ENCODE measurements around the gene VPS37B. TPM values are rescaled to one million over a fixed set of nuclear protein-coding genes. Genes with fewer than 3 reads are reported as not detected.

The VPS37B gene
- polyA plus RNA-seq, 1 experiment: 18.1 TPM

DNA sequence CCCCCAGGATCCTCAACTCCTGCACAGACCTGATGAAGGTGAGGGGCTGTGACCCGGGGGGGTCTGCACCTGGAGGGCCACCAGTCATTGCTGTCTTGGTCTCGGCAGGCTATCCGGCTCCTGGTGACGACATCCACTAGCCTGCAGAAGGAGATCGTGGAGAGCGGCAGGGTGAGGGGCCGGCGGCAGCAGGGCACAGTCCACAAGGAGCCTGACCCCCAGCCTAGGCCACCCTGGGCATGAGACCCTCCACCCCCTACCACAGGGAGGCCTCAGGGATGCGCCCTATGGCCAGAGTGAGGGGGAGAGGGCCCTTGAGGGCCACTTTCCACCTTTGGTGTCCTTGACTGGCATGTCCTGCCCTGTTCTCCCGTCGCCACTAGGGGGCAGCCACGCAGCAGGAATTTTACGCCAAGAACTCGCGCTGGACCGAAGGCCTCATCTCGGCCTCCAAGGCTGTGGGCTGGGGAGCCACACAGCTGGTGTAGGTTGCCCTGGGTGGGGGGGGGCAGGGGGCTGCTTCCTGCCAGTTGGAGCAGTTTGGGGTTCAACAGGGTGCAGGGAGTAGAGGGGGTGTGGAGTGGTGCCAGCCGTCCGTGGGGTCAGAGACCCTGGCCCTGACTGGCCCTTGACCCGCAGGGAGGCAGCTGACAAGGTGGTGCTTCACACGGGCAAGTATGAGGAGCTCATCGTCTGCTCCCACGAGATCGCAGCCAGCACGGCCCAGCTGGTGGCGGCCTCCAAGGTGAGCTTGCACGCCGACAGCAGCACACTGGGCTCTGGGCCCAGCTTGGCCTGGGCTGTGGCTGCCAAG, 35.7 kb downstream of the VPS37B start:
- POLR2A ChIA-PET: no interaction called here
- H3K36me3 ChIP-seq (ENCODE audit: control insufficient read depth, insufficient read depth, low read length): peaks cover 7% of the 10 kb centered on the region
- no peak for DNase-seq (ENCODE audit: low read depth)
- CTCF ChIA-PET: interaction anchor here (0.5 to 11.1 kb wide), 28 partner anchors 8 to 537 kb away, joined by 3 to 275 read pairs (median 4); partner anchors contain the start of genes ABCB9 and OGFOD2
- no peak overlapping the region for H3K4me3 ChIP-seq (ENCODE audit: low read depth, low read length)
- no peaks in the 10 kb centered on the region for H3K27me3 ChIP-seq (ENCODE audit: control insufficient read depth, insufficient read depth, low read length)
- TF ChIP-seq, protein P1, sequence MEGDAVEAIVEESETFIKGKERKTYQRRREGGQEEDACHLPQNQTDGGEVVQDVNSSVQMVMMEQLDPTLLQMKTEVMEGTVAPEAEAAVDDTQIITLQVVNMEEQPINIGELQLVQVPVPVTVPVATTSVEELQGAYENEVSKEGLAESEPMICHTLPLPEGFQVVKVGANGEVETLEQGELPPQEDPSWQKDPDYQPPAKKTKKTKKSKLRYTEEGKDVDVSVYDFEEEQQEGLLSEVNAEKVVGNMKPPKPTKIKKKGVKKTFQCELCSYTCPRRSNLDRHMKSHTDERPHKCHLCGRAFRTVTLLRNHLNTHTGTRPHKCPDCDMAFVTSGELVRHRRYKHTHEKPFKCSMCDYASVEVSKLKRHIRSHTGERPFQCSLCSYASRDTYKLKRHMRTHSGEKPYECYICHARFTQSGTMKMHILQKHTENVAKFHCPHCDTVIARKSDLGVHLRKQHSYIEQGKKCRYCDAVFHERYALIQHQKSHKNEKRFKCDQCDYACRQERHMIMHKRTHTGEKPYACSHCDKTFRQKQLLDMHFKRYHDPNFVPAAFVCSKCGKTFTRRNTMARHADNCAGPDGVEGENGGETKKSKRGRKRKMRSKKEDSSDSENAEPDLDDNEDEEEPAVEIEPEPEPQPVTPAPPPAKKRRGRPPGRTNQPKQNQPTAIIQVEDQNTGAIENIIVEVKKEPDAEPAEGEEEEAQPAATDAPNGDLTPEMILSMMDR (IDR thresholded peaks at IDR 0.05; ENCODE audit: insufficient read depth, low read depth, low read length): peak; percentile 92

DNA sequence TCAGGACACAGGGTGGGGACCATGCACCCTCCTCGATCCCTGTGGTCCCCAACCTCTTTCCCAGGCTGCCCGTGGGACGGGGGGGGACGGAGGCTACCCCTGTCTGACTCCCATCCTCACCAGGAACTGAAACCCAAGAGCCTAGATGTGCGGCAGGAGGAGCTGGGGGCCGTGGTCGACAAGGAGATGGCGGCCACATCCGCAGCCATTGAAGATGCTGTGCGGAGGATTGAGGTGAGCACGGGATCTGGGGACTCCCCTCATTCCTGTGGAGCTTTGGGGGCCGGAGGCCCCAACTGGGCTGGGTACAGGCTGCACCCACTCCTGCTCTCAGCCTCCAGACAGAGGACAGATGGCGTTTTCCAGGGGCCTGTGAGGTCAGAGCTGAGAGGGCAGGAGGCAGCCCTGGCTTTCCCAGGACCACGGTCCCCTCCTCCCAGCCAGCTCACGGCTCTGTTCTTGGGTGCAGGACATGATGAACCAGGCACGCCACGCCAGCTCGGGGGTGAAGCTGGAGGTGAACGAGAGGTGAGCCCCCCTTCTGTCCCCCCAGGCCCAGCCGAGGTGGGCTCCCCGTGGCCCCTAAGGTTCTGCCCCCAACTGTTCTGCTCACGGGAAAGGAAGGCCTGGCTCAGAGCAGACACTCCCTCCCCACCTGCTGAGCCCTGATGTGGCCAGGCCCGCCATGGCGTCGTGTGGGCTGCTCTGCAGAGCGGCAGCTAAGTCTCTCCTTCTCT, 36.5 kb downstream of the VPS37B start:
- ChIA-PET POLR2A (no interaction called here), CTCF (interaction anchor here (0.7 to 11.1 kb wide), 14 partner anchors 11 to 538 kb away, joined by 3 to 275 read pairs (median 7); partner anchors contain the start of gene ABCB9)
- no peaks in the 10 kb centered on the region for H3K27me3 ChIP-seq (ENCODE audit: control insufficient read depth, insufficient read depth, low read length)
- H3K4me3 ChIP-seq (ENCODE audit: low read depth, low read length): no peak overlapping the region
- peaks cover 3% of the 10 kb centered on the region for H3K36me3 ChIP-seq (ENCODE audit: control insufficient read depth, insufficient read depth, low read length)
- TF ChIP-seq, protein P1 (IDR thresholded peaks at IDR 0.05; ENCODE audit: insufficient read depth, low read depth, low read length): no peak
- no peak for DNase-seq (ENCODE audit: low read depth)

DNA sequence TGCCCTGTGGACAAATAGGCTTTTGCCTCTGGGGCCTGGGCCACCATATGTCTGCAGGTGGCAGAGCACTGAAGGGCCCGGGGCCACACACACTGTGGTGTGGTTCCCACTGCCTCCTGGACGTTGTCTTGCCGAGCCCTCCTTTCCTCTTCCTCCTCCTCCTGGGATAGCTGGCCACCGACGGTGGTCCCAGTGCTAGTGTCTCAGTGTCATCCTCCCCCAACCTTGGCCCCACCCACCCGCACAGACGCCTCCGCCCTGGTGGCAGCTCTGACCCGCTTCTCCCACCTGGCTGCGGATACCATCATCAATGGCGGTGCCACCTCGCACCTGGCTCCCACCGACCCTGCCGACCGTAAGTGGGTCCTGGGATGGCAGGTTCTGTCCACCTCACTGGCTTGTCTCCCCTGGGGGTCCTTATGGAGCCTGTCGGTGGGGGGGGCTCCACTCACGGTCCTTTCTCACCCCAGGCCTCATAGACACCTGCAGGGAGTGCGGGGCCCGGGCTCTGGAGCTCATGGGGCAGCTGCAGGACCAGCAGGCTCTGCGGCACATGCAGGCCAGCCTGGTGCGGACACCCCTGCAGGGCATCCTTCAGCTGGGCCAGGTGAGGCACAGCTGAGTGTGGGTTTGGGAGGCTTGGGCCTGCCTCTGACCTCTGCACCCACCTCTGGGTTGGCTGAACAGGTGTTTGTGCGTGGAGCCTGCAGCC, 37.2 kb downstream of the VPS37B start:
- ChIA-PET CTCF (interaction anchor here (0.8 to 11.1 kb wide), 9 partner anchors 11 to 539 kb away, joined by 3 to 275 read pairs (median 21); no protein-coding TSS in a partner anchor), POLR2A (no interaction called here)
- no peaks in the 10 kb centered on the region for H3K27me3 ChIP-seq (ENCODE audit: control insufficient read depth, insufficient read depth, low read length)
- H3K36me3 ChIP-seq (ENCODE audit: control insufficient read depth, insufficient read depth, low read length): peaks cover 2% of the 10 kb centered on the region; the same call in 1 of the 2 replicates
- TF ChIP-seq, protein P1 (IDR thresholded peaks at IDR 0.05; ENCODE audit: insufficient read depth, low read depth, low read length): no peak
- H3K4me3 ChIP-seq (ENCODE audit: low read depth, low read length): no peak overlapping the region
- no peak for DNase-seq (ENCODE audit: low read depth)

DNA sequence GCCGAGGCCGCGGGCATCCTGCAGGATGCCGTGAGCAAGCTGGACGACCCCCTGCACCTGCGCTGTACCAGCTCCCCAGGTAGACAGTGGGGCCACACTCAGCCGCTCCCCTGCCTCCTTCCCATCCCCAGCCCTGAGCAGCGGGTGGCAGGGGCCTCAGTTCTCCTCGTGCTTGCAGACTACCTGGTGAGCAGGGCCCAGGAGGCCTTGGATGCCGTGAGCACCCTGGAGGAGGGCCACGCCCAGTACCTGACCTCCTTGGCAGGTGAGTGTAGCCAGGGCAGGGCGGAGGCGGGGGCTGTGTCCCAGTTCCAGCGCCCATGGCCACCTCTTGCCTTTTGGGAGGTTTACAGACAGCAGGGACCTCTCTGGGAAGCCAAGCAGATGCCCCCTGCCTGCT, 37.8 kb downstream of the VPS37B start:
- DNase-seq (ENCODE audit: low read depth): no peak
- CTCF ChIA-PET: interaction anchor here (1.4 to 11.1 kb wide), 3 partner anchors 10 to 94 kb away, joined by 5 to 275 read pairs (median 21); no protein-coding TSS in a partner anchor
- H3K4me3 ChIP-seq (ENCODE audit: low read depth, low read length): no peak overlapping the region
- H3K36me3 ChIP-seq (ENCODE audit: control insufficient read depth, insufficient read depth, low read length): peaks cover 2% of the 10 kb centered on the region; the same call in 1 of the 2 replicates
- POLR2A ChIA-PET: no interaction called here
- H3K27me3 ChIP-seq (ENCODE audit: control insufficient read depth, insufficient read depth, low read length): no peaks in the 10 kb centered on the region
- TF ChIP-seq, protein P1 (IDR thresholded peaks at IDR 0.05; ENCODE audit: insufficient read depth, low read depth, low read length): no peak
